ENCODE measurements around the gene ATP8B1. TPM values are rescaled to one million over a fixed set of nuclear protein-coding genes. Genes with fewer than 3 reads are reported as not detected.

ATP8B1 gene
- total RNA-seq, 1 donor from 2014 or later = 38.7 TPM

DNA sequence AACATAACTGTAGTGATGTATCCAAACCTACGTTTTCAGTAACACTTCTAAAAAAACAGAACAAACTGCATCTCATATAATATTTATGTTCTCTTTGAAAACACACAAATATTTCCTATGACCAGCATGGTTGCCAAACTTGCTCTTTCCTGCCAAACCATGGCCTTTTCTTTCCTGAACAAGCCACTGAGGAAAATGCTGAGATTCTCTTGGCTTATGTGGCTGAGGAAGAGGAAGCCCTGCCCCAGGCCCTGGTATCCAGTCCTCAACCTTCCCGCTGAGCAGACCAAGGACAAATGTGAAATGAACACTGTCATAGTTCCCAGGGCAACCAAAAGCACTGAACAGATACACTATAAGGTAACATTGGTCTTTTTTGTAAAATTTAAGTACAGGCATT is 145.6 kb downstream of the ATP8B1 start:
- H3K4me3 Mint-ChIP-seq (ENCODE audit: unreplicated experiment) = no peak overlapping the region
- TF ChIP-seq, protein P1, sequence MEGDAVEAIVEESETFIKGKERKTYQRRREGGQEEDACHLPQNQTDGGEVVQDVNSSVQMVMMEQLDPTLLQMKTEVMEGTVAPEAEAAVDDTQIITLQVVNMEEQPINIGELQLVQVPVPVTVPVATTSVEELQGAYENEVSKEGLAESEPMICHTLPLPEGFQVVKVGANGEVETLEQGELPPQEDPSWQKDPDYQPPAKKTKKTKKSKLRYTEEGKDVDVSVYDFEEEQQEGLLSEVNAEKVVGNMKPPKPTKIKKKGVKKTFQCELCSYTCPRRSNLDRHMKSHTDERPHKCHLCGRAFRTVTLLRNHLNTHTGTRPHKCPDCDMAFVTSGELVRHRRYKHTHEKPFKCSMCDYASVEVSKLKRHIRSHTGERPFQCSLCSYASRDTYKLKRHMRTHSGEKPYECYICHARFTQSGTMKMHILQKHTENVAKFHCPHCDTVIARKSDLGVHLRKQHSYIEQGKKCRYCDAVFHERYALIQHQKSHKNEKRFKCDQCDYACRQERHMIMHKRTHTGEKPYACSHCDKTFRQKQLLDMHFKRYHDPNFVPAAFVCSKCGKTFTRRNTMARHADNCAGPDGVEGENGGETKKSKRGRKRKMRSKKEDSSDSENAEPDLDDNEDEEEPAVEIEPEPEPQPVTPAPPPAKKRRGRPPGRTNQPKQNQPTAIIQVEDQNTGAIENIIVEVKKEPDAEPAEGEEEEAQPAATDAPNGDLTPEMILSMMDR (IDR thresholded peaks at IDR 0.05) = no peak
- no peaks in the 10 kb centered on the region for H3K4me1 Mint-ChIP-seq (ENCODE audit: unreplicated experiment)
- H3K9me3 Mint-ChIP-seq (ENCODE audit: unreplicated experiment) = peaks cover 11% of the 10 kb centered on the region
- peaks cover 55% of the 10 kb centered on the region for H3K36me3 Mint-ChIP-seq (ENCODE audit: unreplicated experiment)
- DNase-seq (ENCODE audit: extremely low spot score, unreplicated experiment) = no peak
- H3K27ac Mint-ChIP-seq (ENCODE audit: unreplicated experiment) = peak overlapping the region; percentile 70
- H3K27me3 Mint-ChIP-seq (ENCODE audit: unreplicated experiment) = no peaks in the 10 kb centered on the region

DNA sequence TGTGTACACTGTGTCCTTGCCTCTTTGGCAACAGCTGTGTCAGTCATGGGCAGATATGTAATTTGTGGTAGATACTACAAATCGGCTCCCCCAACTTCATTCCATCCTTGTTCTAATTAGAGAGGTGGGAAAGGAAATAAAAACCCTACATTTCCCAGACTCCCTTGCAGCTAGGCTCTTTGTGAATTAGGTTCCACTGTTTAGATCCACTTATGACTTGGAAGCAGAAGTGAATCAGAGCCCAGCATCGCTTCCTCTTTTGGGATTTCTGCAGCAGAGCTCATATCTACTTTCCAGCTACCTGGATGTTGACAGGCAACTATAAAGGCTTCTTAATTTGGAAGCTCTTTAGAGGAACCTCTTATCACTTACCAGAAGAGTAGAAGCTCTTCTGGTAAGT is 147.4 kb downstream of the ATP8B1 start:
- H3K4me1 Mint-ChIP-seq (ENCODE audit: unreplicated experiment) = no peaks in the 10 kb centered on the region
- H3K36me3 Mint-ChIP-seq (ENCODE audit: unreplicated experiment) = peaks cover 54% of the 10 kb centered on the region
- no peak overlapping the region for H3K4me3 Mint-ChIP-seq (ENCODE audit: unreplicated experiment)
- no peak overlapping the region for H3K27ac Mint-ChIP-seq (ENCODE audit: unreplicated experiment)
- TF ChIP-seq, protein P1 (IDR thresholded peaks at IDR 0.05) = no peak
- no peak for DNase-seq (ENCODE audit: extremely low spot score, unreplicated experiment)
- peaks cover 11% of the 10 kb centered on the region for H3K9me3 Mint-ChIP-seq (ENCODE audit: unreplicated experiment)
- H3K27me3 Mint-ChIP-seq (ENCODE audit: unreplicated experiment) = no peaks in the 10 kb centered on the region

DNA sequence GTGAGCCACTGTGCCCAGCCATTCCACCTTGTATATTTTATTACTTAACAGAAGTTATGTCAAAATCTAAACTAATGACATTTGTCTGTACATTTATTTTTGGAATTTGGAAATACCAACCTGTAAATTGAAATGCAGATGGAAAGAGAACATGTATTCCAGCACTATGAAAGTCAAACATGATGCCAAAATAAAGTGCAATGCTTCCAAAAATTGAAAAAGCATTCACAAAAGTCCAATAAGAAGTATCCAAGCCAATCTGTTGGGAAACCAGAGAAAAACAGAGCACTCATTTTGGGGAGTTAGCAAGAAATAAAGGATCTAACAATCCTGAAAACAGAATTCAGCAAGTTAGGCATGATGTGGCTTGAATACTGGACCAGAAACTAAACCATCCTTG is 151.2 kb downstream of the ATP8B1 start:
- Mint-ChIP-seq H3K9me3 (ENCODE audit: unreplicated experiment) (peaks cover 11% of the 10 kb centered on the region), H3K4me3 (ENCODE audit: unreplicated experiment) (no peak overlapping the region), H3K4me1 (ENCODE audit: unreplicated experiment) (no peaks in the 10 kb centered on the region), H3K27me3 (ENCODE audit: unreplicated experiment) (no peaks in the 10 kb centered on the region), H3K27ac (ENCODE audit: unreplicated experiment) (no peak overlapping the region), H3K36me3 (ENCODE audit: unreplicated experiment) (peaks cover 39% of the 10 kb centered on the region)
- TF ChIP-seq, protein P1 (IDR thresholded peaks at IDR 0.05) = no peak
- DNase-seq (ENCODE audit: extremely low spot score, unreplicated experiment) = no peak

DNA sequence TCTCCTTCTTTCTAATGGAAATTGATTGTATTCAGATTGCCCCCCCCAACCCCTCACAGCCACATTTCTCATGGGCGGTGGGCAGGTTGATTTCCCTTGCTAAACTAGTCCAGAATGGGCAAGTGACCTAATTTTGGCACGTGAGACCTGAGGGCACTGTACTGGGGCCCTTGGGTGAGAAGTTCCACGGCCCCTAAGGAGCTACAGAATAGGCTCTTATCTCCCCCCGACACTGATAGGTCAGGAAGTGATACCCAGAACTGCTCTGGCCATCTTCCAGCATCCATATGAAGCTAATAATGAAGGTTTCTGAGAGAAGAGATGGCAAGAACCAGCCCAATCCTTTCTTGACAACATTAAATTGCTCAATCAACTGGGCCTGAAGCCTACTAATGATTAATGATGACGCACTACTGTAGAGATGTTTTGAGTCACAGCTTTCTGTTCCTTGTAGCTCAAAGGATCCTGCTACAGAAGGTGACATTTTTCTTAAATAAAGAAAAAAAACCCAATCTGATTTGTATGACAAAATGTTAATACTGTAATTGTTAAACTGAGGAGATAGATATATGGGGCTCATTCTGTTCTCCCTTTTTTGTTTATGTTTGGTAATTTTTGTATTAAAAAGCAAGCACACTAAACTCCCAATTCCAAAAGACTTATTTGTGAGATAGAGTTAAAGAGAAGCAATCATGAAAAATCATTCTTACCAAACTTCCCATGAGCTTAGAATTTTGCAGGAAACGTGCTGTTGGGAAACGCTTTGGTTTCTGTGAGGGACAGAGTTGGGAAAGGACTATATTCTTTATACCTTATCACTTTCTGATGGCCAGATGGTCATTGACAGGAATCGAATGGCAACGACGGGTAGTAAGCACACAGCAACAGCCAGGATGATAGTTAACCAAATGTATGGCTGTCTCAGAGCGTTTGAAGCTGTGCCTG is 153.3 kb downstream of the ATP8B1 start:
- no peaks in the 10 kb centered on the region for H3K27me3 Mint-ChIP-seq (ENCODE audit: unreplicated experiment)
- TF ChIP-seq, protein P1 (IDR thresholded peaks at IDR 0.05) = no peak
- no peaks in the 10 kb centered on the region for H3K4me1 Mint-ChIP-seq (ENCODE audit: unreplicated experiment)
- no peak overlapping the region for H3K27ac Mint-ChIP-seq (ENCODE audit: unreplicated experiment)
- H3K36me3 Mint-ChIP-seq (ENCODE audit: unreplicated experiment) = peaks cover 33% of the 10 kb centered on the region
- peaks cover under 1% of the 10 kb centered on the region for H3K9me3 Mint-ChIP-seq (ENCODE audit: unreplicated experiment)
- no peak overlapping the region for H3K4me3 Mint-ChIP-seq (ENCODE audit: unreplicated experiment)
- no peak for DNase-seq (ENCODE audit: extremely low spot score, unreplicated experiment)

DNA sequence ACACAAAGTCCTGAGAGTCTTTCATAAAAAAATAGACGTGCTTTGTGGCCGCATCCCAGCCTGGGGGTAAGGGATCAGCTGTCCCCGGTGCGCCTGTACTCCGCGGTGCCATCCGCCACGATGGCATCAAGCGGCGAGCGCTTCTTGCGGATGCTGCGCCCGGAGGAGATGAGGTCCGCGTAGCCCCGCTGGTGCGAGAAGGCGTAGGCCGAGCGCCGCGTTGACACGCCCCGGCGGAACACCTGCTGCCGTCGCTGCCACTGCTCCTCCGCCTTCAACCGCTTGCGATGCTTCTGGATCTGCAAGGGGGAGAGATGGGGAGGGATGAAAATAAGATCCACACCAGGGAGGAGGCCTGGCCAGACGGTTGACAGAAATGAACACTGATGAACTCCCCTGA is 154.7 kb downstream of the ATP8B1 start:
- no peak overlapping the region for H3K4me3 Mint-ChIP-seq (ENCODE audit: unreplicated experiment)
- TF ChIP-seq, protein P1 (IDR thresholded peaks at IDR 0.05) = no peak
- no peaks in the 10 kb centered on the region for H3K27me3 Mint-ChIP-seq (ENCODE audit: unreplicated experiment)
- DNase-seq (ENCODE audit: extremely low spot score, unreplicated experiment) = no peak
- H3K9me3 Mint-ChIP-seq (ENCODE audit: unreplicated experiment) = no peaks in the 10 kb centered on the region
- H3K4me1 Mint-ChIP-seq (ENCODE audit: unreplicated experiment) = no peaks in the 10 kb centered on the region
- peaks cover 29% of the 10 kb centered on the region for H3K36me3 Mint-ChIP-seq (ENCODE audit: unreplicated experiment)
- no peak overlapping the region for H3K27ac Mint-ChIP-seq (ENCODE audit: unreplicated experiment)

Data from osteocyte (in vitro differentiated cells).